ENCODE results near the gene AGBL1. TPM values are rescaled to one million over a fixed set of nuclear protein-coding genes. Genes with fewer than 3 reads are reported as not detected.

AGBL1 gene
- total and polyA plus RNA-seq, 3 experiments from 2014 or later, result not detected

- Histone ChIP-seq H3K27me3 (ENCODE audit: insufficient read depth, low read length, poor library complexity, severe bottlenecking) (no peaks in the 10 kb centered on the region), H3K9me3 (ENCODE audit: low read length) (no peaks in the 10 kb centered on the region), H3K4me3 (ENCODE audit: low read length) (no peak overlapping the region), H3K27ac (ENCODE audit: low read depth, low read length) (no peak overlapping the region), H3K36me3 (ENCODE audit: insufficient read depth, low read length) (no peaks in the 10 kb centered on the region), H3K4me1 (ENCODE audit: insufficient read depth, low read length) (no peaks in the 10 kb centered on the region)
- ChIA-PET POLR2A (no interaction called here), CTCF (no interaction called here)
- Mint-ChIP-seq H3K9me3 (peaks cover 0 to 8% (median 0%) of the 10 kb centered on the region in 5 donors), H3K27ac (no peak overlapping the region), H3K27me3 (peaks cover 4 to 20% of the 10 kb centered on the region in 2 donors), H3K4me3 (no peak overlapping the region), H3K36me3 (no peaks in the 10 kb centered on the region), H3K4me1 (no peaks in the 10 kb centered on the region)
- DNase-seq, result no peak
Observed at GRCh38 chr15:86850939-86851338, 771.3 kb downstream of the AGBL1 start.

GRCh38 chr15:86852741-86853140 is 773.1 kb downstream of the AGBL1 start:
- H3K27me3 ChIP-seq (ENCODE audit: insufficient read depth, low read length, poor library complexity, severe bottlenecking), result no peaks in the 10 kb centered on the region
- no peaks in the 10 kb centered on the region for H3K4me1 ChIP-seq (ENCODE audit: insufficient read depth, low read length)
- Mint-ChIP-seq H3K27me3 (peaks cover 4 to 27% of the 10 kb centered on the region in 2 donors), H3K4me3 (no peak overlapping the region), H3K27ac (no peak overlapping the region), H3K4me1 (no peaks in the 10 kb centered on the region), H3K36me3 (no peaks in the 10 kb centered on the region), H3K9me3 (peaks cover 0 to 2% (median 0%) of the 10 kb centered on the region in 5 donors)
- POLR2A ChIA-PET, result no interaction called here
- H3K36me3 ChIP-seq (ENCODE audit: insufficient read depth, low read length), result no peaks in the 10 kb centered on the region
- CTCF ChIA-PET, result no interaction called here
- H3K4me3 ChIP-seq (ENCODE audit: low read length), result no peak overlapping the region
- no peaks in the 10 kb centered on the region for H3K9me3 ChIP-seq (ENCODE audit: low read length)
- H3K27ac ChIP-seq (ENCODE audit: low read depth, low read length), result no peak overlapping the region
- no peak for DNase-seq

GRCh38 chr15:86854176-86854575 is 774.5 kb downstream of the AGBL1 start:
- no peak overlapping the region for H3K27ac Mint-ChIP-seq
- no peaks in the 10 kb centered on the region for H3K36me3 ChIP-seq (ENCODE audit: insufficient read depth, low read length)
- ChIA-PET POLR2A (no interaction called here), CTCF (no interaction called here)
- no peak overlapping the region for H3K4me3 Mint-ChIP-seq
- no peaks in the 10 kb centered on the region for H3K4me1 ChIP-seq (ENCODE audit: insufficient read depth, low read length)
- no peak overlapping the region for H3K27ac ChIP-seq (ENCODE audit: low read depth, low read length)
- no peaks in the 10 kb centered on the region for H3K4me1 Mint-ChIP-seq
- H3K27me3 ChIP-seq (ENCODE audit: insufficient read depth, low read length, poor library complexity, severe bottlenecking), result no peaks in the 10 kb centered on the region
- no peak overlapping the region for H3K4me3 ChIP-seq (ENCODE audit: low read length)
- no peak for DNase-seq
- H3K9me3 ChIP-seq (ENCODE audit: low read length), result no peaks in the 10 kb centered on the region
- H3K36me3 Mint-ChIP-seq, result no peaks in the 10 kb centered on the region
- H3K27me3 Mint-ChIP-seq, result peaks cover 4 to 24% of the 10 kb centered on the region in 2 donors
- peaks cover 0 to 2% (median 0%) of the 10 kb centered on the region in 5 donors for H3K9me3 Mint-ChIP-seq

GRCh38 chr15:86855307-86856291 is 775.9 kb downstream of the AGBL1 start:
- no peak overlapping the region for H3K4me3 ChIP-seq (ENCODE audit: low read length)
- H3K36me3 ChIP-seq (ENCODE audit: insufficient read depth, low read length), result no peaks in the 10 kb centered on the region
- Mint-ChIP-seq H3K36me3 (no peaks in the 10 kb centered on the region), H3K4me3 (no peak overlapping the region), H3K9me3 (peaks cover 0 to 2% (median 0%) of the 10 kb centered on the region in 5 donors), H3K27ac (no peak overlapping the region), H3K27me3 (peaks cover 4 to 13% of the 10 kb centered on the region in 2 donors), H3K4me1 (no peaks in the 10 kb centered on the region)
- no peaks in the 10 kb centered on the region for H3K9me3 ChIP-seq (ENCODE audit: low read length)
- ChIA-PET CTCF (no interaction called here), POLR2A (no interaction called here)
- no peak overlapping the region for H3K27ac ChIP-seq (ENCODE audit: low read depth, low read length)
- DNase-seq, result no peak
- H3K4me1 ChIP-seq (ENCODE audit: insufficient read depth, low read length), result no peaks in the 10 kb centered on the region
- H3K27me3 ChIP-seq (ENCODE audit: insufficient read depth, low read length, poor library complexity, severe bottlenecking), result no peaks in the 10 kb centered on the region

- Mint-ChIP-seq H3K4me3 (no peak overlapping the region), H3K36me3 (no peaks in the 10 kb centered on the region), H3K27ac (no peak overlapping the region), H3K4me1 (no peaks in the 10 kb centered on the region), H3K27me3 (peaks cover 0 to 13% of the 10 kb centered on the region in 2 donors), H3K9me3 (peaks cover 0 to 2% (median 0%) of the 10 kb centered on the region in 5 donors)
- Histone ChIP-seq H3K9me3 (ENCODE audit: low read length) (no peaks in the 10 kb centered on the region), H3K4me3 (ENCODE audit: low read length) (no peak overlapping the region), H3K36me3 (ENCODE audit: insufficient read depth, low read length) (no peaks in the 10 kb centered on the region), H3K27me3 (ENCODE audit: insufficient read depth, low read length, poor library complexity, severe bottlenecking) (no peaks in the 10 kb centered on the region), H3K4me1 (ENCODE audit: insufficient read depth, low read length) (no peaks in the 10 kb centered on the region), H3K27ac (ENCODE audit: low read depth, low read length) (no peak overlapping the region)
- POLR2A ChIA-PET, result no interaction called here
- CTCF ChIA-PET, result no interaction called here
- no peak for DNase-seq
Observed at GRCh38 chr15:86857701-86858100, 778.0 kb downstream of the AGBL1 start.

GRCh38 chr15:86863226-86863915 is 783.7 kb downstream of the AGBL1 start:
- H3K4me3 ChIP-seq (ENCODE audit: low read length), result no peak overlapping the region
- Mint-ChIP-seq H3K36me3 (no peaks in the 10 kb centered on the region), H3K4me1 (no peaks in the 10 kb centered on the region), H3K27ac (no peak overlapping the region), H3K4me3 (no peak overlapping the region), H3K9me3 (peaks cover 0 to 4% (median 0%) of the 10 kb centered on the region in 5 donors), H3K27me3 (peaks cover 1 to 11% of the 10 kb centered on the region in 2 donors)
- H3K9me3 ChIP-seq (ENCODE audit: low read length), result no peaks in the 10 kb centered on the region
- ChIA-PET CTCF (no interaction called here), POLR2A (no interaction called here)
- no peaks in the 10 kb centered on the region for H3K36me3 ChIP-seq (ENCODE audit: insufficient read depth, low read length)
- no peak overlapping the region for H3K27ac ChIP-seq (ENCODE audit: low read depth, low read length)
- H3K27me3 ChIP-seq (ENCODE audit: insufficient read depth, low read length, poor library complexity, severe bottlenecking), result no peaks in the 10 kb centered on the region
- no peak for DNase-seq
- H3K4me1 ChIP-seq (ENCODE audit: insufficient read depth, low read length), result no peaks in the 10 kb centered on the region

- no peak overlapping the region for H3K27ac Mint-ChIP-seq
- Histone ChIP-seq H3K9me3 (ENCODE audit: low read length) (no peaks in the 10 kb centered on the region), H3K36me3 (ENCODE audit: insufficient read depth, low read length) (no peaks in the 10 kb centered on the region), H3K27me3 (ENCODE audit: insufficient read depth, low read length, poor library complexity, severe bottlenecking) (no peaks in the 10 kb centered on the region), H3K27ac (ENCODE audit: low read depth, low read length) (no peak overlapping the region), H3K4me3 (ENCODE audit: low read length) (no peak overlapping the region), H3K4me1 (ENCODE audit: insufficient read depth, low read length) (no peaks in the 10 kb centered on the region)
- CTCF ChIA-PET, result no interaction called here
- no peak overlapping the region for H3K4me3 Mint-ChIP-seq
- H3K36me3 Mint-ChIP-seq, result no peaks in the 10 kb centered on the region
- H3K9me3 Mint-ChIP-seq, result peaks cover 0 to 4% (median 0%) of the 10 kb centered on the region in 5 donors
- DNase-seq, result no peak
- peaks cover 1 to 11% of the 10 kb centered on the region in 2 donors for H3K27me3 Mint-ChIP-seq
- no peaks in the 10 kb centered on the region for H3K4me1 Mint-ChIP-seq
- POLR2A ChIA-PET, result no interaction called here
Observed at GRCh38 chr15:86865920-86866319, 786.2 kb downstream of the AGBL1 start.

- no peaks in the 10 kb centered on the region for H3K4me1 Mint-ChIP-seq
- POLR2A ChIA-PET, result no interaction called here
Observed at GRCh38 chr15:86870846-86871245, 791.2 kb downstream of the AGBL1 start.

More at GRCh38 chr15:86870846-86871245, 791.2 kb downstream of the AGBL1 start:
- CTCF ChIA-PET, result no interaction called here
- Mint-ChIP-seq H3K27ac (no peak overlapping the region), H3K27me3 (peaks cover 0 to 1% of the 10 kb centered on the region in 2 donors), H3K9me3 (peaks cover 0 to 4% (median 0%) of the 10 kb centered on the region in 5 donors), H3K4me3 (no peak overlapping the region), H3K36me3 (no peaks in the 10 kb centered on the region)
- Histone ChIP-seq H3K27me3 (ENCODE audit: insufficient read depth, low read length, poor library complexity, severe bottlenecking) (no peaks in the 10 kb centered on the region), H3K36me3 (ENCODE audit: insufficient read depth, low read length) (no peaks in the 10 kb centered on the region), H3K9me3 (ENCODE audit: low read length) (no peaks in the 10 kb centered on the region), H3K27ac (ENCODE audit: low read depth, low read length) (no peak overlapping the region), H3K4me1 (ENCODE audit: insufficient read depth, low read length) (no peaks in the 10 kb centered on the region), H3K4me3 (ENCODE audit: low read length) (no peak overlapping the region)
- DNase-seq, result no peak

Measured in CD8-positive, alpha-beta memory T cell (primary cell).